Endothelial cell of umbilical vein (primary cell): ENCODE measurements around the gene ALK. TPM values are rescaled to one million over a fixed set of nuclear protein-coding genes. Genes with fewer than 3 reads are reported as not detected.

ENCODE experiments used
- BruUV-seq: library from RNA; stranded (reverse); fragments of 400-500 nt; replicated peaks from 2 replicates; lab custom pipeline; 2021; lab: Mats Ljungman, UMichigan
- CTCF ChIA-PET: fragments of 300-600, 350-600 bp; sonication (Branson Sonifier 250); formaldehyde crosslinking; loops from one replicate; lab custom pipeline; 2021; ENCODE audit warnings: antibody characterized with exemption, inconsistent platforms; lab: Charles Lee
- POLR2A ChIA-PET: fragments of 300-600, 350-600 bp; sonication (Branson Sonifier 250); formaldehyde crosslinking; loops from one replicate; lab custom pipeline; 2021; ENCODE audit warnings: antibody characterized with exemption, inconsistent platforms; lab: Charles Lee
- DNase-seq: peaks from one replicate; pipeline ENCODE4 v3.0.0-alpha.2; 2011; ENCODE audit warnings: low read depth, low spot score
- FAIRE-seq: peaks from 2 replicates; lab custom pipeline; 2011; peaks lifted over from hg19 to GRCh38; lab: Jason Lieb, UNC
- H2AFZ ChIP-seq: 2 replicates; pipeline ENCODE4 v1.6.0; 2012; ENCODE audit warnings: low read depth, low read length, control low read depth, inconsistent platforms
- H3K27ac ChIP-seq: 2 replicates; pipeline ENCODE4 v1.5.1; 2011; ENCODE audit warnings: low read depth, mild to moderate bottlenecking, control low read depth, low read length, moderate library complexity; ENCODE audit not compliant: insufficient read depth
- H3K27me3 ChIP-seq, 2 experiments: 2 replicates each; pipeline versions ENCODE4 v1.6.0 to v1.6.1; 2011; ENCODE audit warnings: low read length in 2 of 2, mixed read lengths in 1 of 2; ENCODE audit not compliant: control insufficient read depth in 2 of 2, insufficient read depth in 2 of 2
- H3K36me3 ChIP-seq, 2 experiments: 2 replicates in 1 of 2; 3 replicates in 1 of 2; pipeline ENCODE4 v1.5.1; 2011; ENCODE audit warnings: low read length in 2 of 2, mild to moderate bottlenecking in 1 of 2, moderate library complexity in 1 of 2; ENCODE audit not compliant: control insufficient read depth in 2 of 2, insufficient read depth in 2 of 2; ENCODE audit errors: extremely low read depth in 1 of 2
- H3K4me1 ChIP-seq: 3 replicates; pipeline ENCODE4 v1.5.1; 2011; ENCODE audit warnings: mild to moderate bottlenecking, low read length; ENCODE audit not compliant: control insufficient read depth, insufficient read depth; ENCODE audit errors: extremely low read depth
- H3K4me2 ChIP-seq: 2 replicates; pipeline ENCODE4 v1.6.1; 2011; ENCODE audit warnings: low read length, control low read depth, mixed read lengths; ENCODE audit not compliant: insufficient read depth
- H3K4me3 ChIP-seq, 3 experiments: fragments of 200-600 bp in 1 of 3; sonication (generic), shearing (Covaris generic) in 1 of 3; replicated peaks in 1 of 3; 2 replicates each; pipeline ENCODE4 v1.5.1; 2011 to 2016; ENCODE audit warnings: control low read depth in 3 of 3, low read length in 3 of 3, mild to moderate bottlenecking in 2 of 3, inconsistent platforms in 1 of 3, low read depth in 1 of 3, moderate library complexity in 1 of 3; ENCODE audit not compliant: insufficient read depth in 1 of 3
- H3K79me2 ChIP-seq: 2 replicates; pipeline ENCODE4 v1.6.0; 2012; ENCODE audit warnings: low read length, inconsistent platforms; ENCODE audit not compliant: control insufficient read depth, insufficient read depth
- H3K9ac ChIP-seq: replicated peaks from 2 replicates; pipeline ENCODE3; 2011; ENCODE audit warnings: low read length, control low read depth; ENCODE audit not compliant: insufficient read depth; ENCODE audit errors: extremely low read depth
- H3K9me1 ChIP-seq: replicated peaks from 3 replicates; pipeline ENCODE4 v1.6.0; 2011; ENCODE audit warnings: mild to moderate bottlenecking, low read length; ENCODE audit not compliant: control insufficient read depth, insufficient read depth; ENCODE audit errors: extremely low read depth
- H3K9me3 ChIP-seq: replicated peaks from 2 replicates; pipeline ENCODE4 v1.5.1; 2012; ENCODE audit warnings: low read length, inconsistent platforms; ENCODE audit not compliant: control insufficient read depth, insufficient read depth
- H4K20me1 ChIP-seq: replicated peaks from 2 replicates; pipeline ENCODE3; 2011; ENCODE audit warnings: mild to moderate bottlenecking, low read length; ENCODE audit not compliant: control insufficient read depth, insufficient read depth; ENCODE audit errors: extremely low read depth
- CTCF ChIP-seq, 2 donors: IDR thresholded peaks; 1 replicate in 1 of 2; 2 replicates in 1 of 2; pipeline ENCODE4 v1.5.1; 2011; ENCODE audit warnings: low read length in 2 of 2, mild to moderate bottlenecking in 2 of 2, moderate library complexity in 2 of 2, control low read depth in 1 of 2, inconsistent platforms in 1 of 2, low read depth in 1 of 2; ENCODE audit not compliant: insufficient read depth in 1 of 2; ENCODE audit errors: extremely low read depth in 1 of 2
- EZH2 ChIP-seq: IDR thresholded peaks from 2 replicates; pipeline ENCODE4 v1.6.1; 2012; ENCODE audit warnings: borderline replicate concordance, low read depth, mild to moderate bottlenecking, moderate library complexity, low read length, inconsistent platforms; ENCODE audit not compliant: severe bottlenecking
- FOS ChIP-seq: IDR thresholded peaks from 2 replicates; pipeline ENCODE4 v1.6.1; 2011; ENCODE audit warnings: mild to moderate bottlenecking, low read length, moderate library complexity, borderline replicate concordance; ENCODE audit not compliant: insufficient read depth
- GATA2 ChIP-seq: IDR thresholded peaks from 2 replicates; pipeline ENCODE4 v1.7.0; 2011; ENCODE audit warnings: low read depth, mild to moderate bottlenecking, moderate library complexity, mixed read lengths, low read length; ENCODE audit not compliant: insufficient read length, insufficient read depth
- JUN ChIP-seq: IDR thresholded peaks from 2 replicates; pipeline ENCODE4 v1.6.1; 2011; ENCODE audit warnings: borderline replicate concordance, low read depth; ENCODE audit not compliant: insufficient read length, insufficient read depth
- MAX ChIP-seq: IDR thresholded peaks from 2 replicates; pipeline ENCODE4 v1.6.1; 2011; ENCODE audit not compliant: insufficient read depth, insufficient read length
- MYC ChIP-seq: IDR thresholded peaks from one replicate; pipeline ENCODE4 v1.6.1; 2011; ENCODE audit warnings: mild to moderate bottlenecking, low read depth, low read length
- POLR2A ChIP-seq: IDR thresholded peaks from 2 replicates; pipeline ENCODE4 v1.6.1; 2012; ENCODE audit warnings: low read depth, mild to moderate bottlenecking, control low read depth, low read length
- POLR2AphosphoS5 ChIP-seq: IDR thresholded peaks from 2 replicates; pipeline ENCODE4 v1.6.1; 2012; ENCODE audit warnings: low read depth, mild to moderate bottlenecking, control low read depth, low read length, moderate library complexity; ENCODE audit not compliant: insufficient read depth
- dilution Hi-C: fragments of 300-500 bp; cut with MboI; formaldehyde crosslinking; loops from one replicate; pipeline ENCODE4 v1.15.0; 2019; ENCODE audit warnings: low sequenced_read_pairs; ENCODE audit not compliant: extremely low pct_ligation_motif_present
- intact Hi-C: fragments of 100-400 bp; cut with micrococcal nuclease; formaldehyde crosslinking; loops from one replicate; pipeline ENCODE4 v1.10.0; 2022
- polyA plus RNA-seq, 4 experiments: library from polyadenylated mRNA; depleted of rRNA in 3 of 4; stranded (reverse) in 3 of 4; unstranded in 1 of 4; fragments of >200 nt; gene quantifications; 2 replicates each; pipeline versions ENCODE4 v1.2.1 to v1.2.3, GENCODE V29; 2011 to 2012; ENCODE audit warnings: missing spikeins in 1 of 4
- total RNA-seq: library from RNA; stranded (reverse); gene quantifications from 2 replicates; pipeline ENCODE4 v1.2.3, GENCODE V29; 2021

ALK gene
- total and polyA plus RNA-seq, 2 donors (not counting 3 experiments of a cell fraction or from before 2014, with no cell fraction given), result not detected

GRCh38 chr2:29617351-29617750, 304.0 kb downstream of the ALK start:
- Histone ChIP-seq H3K36me3 (no peaks in the 10 kb centered on the region), H3K4me2 (no peak overlapping the region), H3K9me3 (peaks cover 2% of the 10 kb centered on the region), H4K20me1 (no peaks in the 10 kb centered on the region), H3K79me2 (no peaks in the 10 kb centered on the region), H3K27ac (no peak overlapping the region), H3K27me3 (no peaks in the 10 kb centered on the region), H3K4me1 (no peaks in the 10 kb centered on the region), H2AFZ (no peak overlapping the region), H3K4me3 (no peak overlapping the region), H3K9ac (no peak overlapping the region), H3K9me1 (no peaks in the 10 kb centered on the region)
- CTCF ChIA-PET, result no interaction called here
- TF ChIP-seq FOS (no peak), POLR2A (no peak), MYC (no peak), CTCF (IDR thresholded peaks at IDR 0.05; ENCODE audit: extremely low read depth in 1 of 2, insufficient read depth in 1 of 2, low read depth in 1 of 2, low read length in 2 of 2) (no peak)
- DNase-seq, result no peak
- FAIRE-seq, result no peak
- intact Hi-C loops, result no loop called here
- POLR2A ChIA-PET, result no interaction called here
- dilution Hi-C loops, result no loop called here
- no TSS peak for BruUV-seq

GRCh38 chr2:29616569-29616968, 304.8 kb downstream of the ALK start:
- Histone ChIP-seq H4K20me1 (no peaks in the 10 kb centered on the region), H3K27ac (no peak overlapping the region), H3K9me1 (no peaks in the 10 kb centered on the region), H3K4me2 (no peak overlapping the region), H3K27me3 (no peaks in the 10 kb centered on the region), H3K9me3 (peaks cover 2% of the 10 kb centered on the region), H3K9ac (no peak overlapping the region), H3K36me3 (no peaks in the 10 kb centered on the region), H3K4me3 (no peak overlapping the region), H3K4me1 (no peaks in the 10 kb centered on the region), H3K79me2 (no peaks in the 10 kb centered on the region), H2AFZ (no peak overlapping the region)
- DNase-seq (no peak), FAIRE-seq (no peak)
- ChIA-PET CTCF (no interaction called here), POLR2A (no interaction called here)
- BruUV-seq, result no TSS peak
- dilution Hi-C loops, result no loop called here
- intact Hi-C loops, result no loop called here
- TF ChIP-seq POLR2AphosphoS5, result no peak
- no peak for TF ChIP-seq MYC
- TF ChIP-seq CTCF (IDR thresholded peaks at IDR 0.05; ENCODE audit: extremely low read depth in 1 of 2, insufficient read depth in 1 of 2, low read depth in 1 of 2, low read length in 2 of 2), result no peak
- TF ChIP-seq GATA2, result no peak
- no peak for TF ChIP-seq EZH2
- no peak for TF ChIP-seq FOS
- no peak for TF ChIP-seq POLR2A
- no peak for TF ChIP-seq MAX
- no peak for TF ChIP-seq JUN
